Kasumi-1 (cell line): ENCODE results near the gene ST3GAL2.
"Not testable (repeated sequence)": the region's sequence is repeated elsewhere in the genome, so short reads cannot be mapped to it uniquely, and the experiment has no call there.

Source experiments
- DNase-seq, 2 experiments: peaks; one replicate each; lab custom pipeline; 2025; lab: John Stamatoyannopoulos, UW

Gene ST3GAL2

GRCh38 chr16:70467608-70468007 is 28.7 kb upstream of the ST3GAL2 start:
- no peak for DNase-seq

DNA sequence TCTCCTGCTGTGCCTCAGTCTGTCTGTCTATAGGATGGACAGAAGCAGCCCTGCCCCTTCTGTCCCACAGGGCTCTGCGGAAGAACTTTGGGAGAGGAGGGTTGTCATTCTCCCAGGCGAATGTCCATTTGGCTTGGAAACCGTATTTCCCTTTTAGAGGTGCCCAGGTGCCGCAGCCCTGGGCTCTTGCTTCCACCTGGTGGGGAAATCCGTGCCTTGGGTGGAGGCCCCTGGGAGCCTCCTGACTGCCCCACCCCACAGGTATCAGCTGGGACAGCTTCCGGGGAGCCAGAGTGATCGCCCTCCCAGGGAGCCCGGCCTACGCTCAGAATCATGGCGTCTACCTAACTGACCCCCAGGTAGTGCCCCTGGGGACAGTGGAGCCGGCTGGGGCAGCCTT is 28.2 kb upstream of the ST3GAL2 start:
- no peak for DNase-seq

- no peak for DNase-seq
These were observed 27.8 kb upstream of the ST3GAL2 start for GRCh38 chr16:70466805-70467076.

DNA sequence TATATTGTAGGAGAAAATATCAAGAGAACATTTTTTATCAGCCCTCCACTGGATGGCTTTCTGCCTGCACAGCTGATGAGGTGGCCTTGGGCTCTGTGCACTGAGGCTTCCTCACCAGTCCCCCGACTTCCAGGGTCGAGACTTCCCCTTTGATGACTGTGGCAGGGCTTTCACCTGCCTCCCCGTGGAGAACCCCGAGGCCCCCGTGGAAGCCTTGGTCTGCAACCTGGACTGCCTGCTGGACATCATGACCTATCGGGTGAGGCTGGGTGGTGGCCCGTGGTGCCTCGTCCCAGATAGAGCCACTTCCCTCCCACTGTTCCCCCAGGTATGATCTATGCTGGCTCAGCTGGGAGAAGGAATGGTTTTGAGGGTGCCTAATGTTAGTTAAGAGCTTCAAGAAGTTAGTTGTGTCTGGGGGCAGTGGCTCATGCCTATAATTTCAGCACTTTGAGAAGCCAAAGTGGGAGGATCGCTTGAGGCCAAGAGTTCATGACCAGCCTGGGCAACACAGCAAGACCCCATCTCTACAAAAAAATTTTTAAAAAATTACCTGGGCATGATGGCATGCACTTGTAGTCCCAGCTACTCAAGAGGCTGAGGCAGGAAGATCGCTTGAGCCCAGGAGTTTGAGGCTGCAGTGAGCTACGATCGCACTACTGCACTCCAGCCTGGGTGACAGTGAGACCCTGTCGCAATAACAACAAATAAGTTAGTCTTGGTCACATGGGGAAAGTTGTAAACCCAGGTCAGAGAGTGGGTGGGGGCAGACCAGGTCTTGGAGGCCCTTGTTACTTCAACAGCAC is 27.3 kb upstream of the ST3GAL2 start:
- DNase-seq, result no peak

- DNase-seq, result no peak
These were observed 24.3 kb upstream of the ST3GAL2 start for GRCh38 chr16:70463235-70463634.

DNA sequence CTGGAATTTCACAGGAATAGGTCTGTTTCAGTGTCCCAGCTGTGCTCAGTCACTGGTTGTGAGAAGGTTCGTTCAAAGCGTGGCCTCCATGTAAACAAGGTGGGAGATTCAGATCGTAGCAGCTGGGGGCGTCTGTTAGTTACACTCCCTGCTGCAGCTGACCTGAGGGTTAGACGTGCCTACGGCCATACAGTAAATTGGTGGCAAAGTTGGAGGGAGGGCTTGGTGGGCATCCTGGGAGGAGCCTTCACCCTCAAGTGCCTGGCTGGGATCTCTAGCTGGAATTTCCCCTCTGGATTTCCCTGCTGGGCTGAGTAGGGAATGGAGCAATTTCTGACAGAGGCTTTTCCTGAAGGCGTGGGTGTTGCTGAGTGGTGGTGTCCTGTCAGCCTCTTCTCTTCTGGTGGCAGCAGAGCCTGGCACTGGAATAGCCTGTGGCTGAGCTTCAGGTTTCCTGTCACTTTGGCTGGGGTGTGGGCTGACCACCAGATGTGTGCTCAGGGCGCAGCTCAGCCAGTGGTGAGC is 21.9 kb upstream of the ST3GAL2 start:
- peak; percentile 10 to 13 for DNase-seq

DNA sequence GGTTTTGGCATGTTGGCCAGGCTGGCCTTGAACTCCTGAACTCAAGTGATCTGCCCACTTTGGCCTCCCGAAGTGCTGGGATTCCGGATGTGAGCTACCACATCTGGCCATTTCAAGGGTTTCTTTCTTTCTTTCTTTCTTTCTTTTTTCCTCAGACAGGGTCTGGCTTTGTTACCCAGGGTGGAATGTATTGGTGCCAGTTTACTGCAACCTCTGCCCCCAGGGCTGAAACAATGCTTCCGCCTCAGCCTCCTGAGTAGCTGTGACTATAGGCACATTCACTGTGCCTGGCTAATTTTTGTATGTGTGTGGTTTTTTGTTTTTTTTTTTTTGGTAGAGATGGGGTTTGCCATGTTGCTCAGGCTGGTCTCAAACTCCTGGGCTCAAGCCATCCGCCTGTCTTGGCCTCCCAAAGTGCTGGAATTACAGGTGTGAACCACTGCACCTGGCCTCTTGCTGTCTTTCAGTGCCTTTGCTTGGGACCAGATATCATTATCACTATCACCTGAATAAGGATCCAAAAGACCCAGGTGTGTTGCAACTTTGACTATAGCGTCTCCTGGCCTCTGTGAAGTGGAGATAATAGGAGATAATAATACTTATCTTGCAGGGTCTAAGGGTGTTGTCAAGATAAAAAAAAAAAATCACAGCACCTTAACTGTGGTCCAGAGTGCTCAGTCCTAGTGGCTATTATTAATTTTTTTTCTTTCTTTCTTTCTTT is 18.7 kb upstream of the ST3GAL2 start:
- no peak for DNase-seq

GRCh38 chr16:70455910-70456309 is 17.0 kb upstream of the ST3GAL2 start:
- no peak for DNase-seq

DNA sequence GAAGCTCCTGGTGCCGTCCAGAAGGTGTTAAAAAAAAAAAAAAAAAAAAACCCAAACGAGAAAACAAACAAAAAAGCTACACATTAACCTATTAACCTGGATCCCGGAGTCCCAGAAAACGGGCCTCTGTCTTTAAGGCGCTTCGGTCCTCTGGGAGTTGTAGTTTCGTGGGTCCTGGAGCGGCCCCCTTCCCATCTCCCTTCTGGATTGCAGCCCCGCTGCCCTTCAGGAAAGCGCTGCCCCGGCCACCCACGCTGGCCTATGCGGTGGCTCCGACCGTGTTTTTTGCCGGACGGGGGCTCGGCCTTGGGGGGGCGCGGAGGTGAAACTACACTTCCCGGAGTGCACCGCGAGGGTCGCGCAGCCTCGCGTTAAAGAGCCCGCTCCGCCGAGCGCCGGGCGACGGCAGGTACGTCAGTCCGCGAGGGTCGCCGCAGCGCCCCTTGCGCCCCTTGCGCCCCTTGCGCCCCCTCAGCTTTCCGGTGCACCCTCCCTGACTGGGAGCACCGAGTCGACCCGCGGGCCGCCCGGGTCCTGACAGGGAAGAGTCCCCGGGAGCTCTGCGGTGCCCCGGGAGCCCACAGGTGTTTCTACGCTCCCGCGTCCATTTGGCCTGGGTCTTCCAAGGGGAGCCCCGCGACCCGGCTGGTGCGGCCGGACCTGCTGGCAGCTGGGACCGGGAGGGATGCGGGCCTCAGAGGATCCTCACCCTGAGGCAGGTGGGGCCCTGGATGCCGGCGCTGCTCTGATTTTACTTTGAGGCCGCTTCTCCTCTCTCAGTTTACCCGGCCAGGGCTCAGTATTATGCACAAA is 15.5 kb upstream of the ST3GAL2 start, which contains the start of gene FCSK:
TSS of gene FCSK (plus strand) at position 374 of the 813 bp plus-strand sequence. CDS start 8,596 bp downstream, outside the sequence.
- peak; percentile 67 to 79 for DNase-seq

- no peak for DNase-seq
These were observed 15.0 kb upstream of the ST3GAL2 start for GRCh38 chr16:70453892-70454221.

DNA sequence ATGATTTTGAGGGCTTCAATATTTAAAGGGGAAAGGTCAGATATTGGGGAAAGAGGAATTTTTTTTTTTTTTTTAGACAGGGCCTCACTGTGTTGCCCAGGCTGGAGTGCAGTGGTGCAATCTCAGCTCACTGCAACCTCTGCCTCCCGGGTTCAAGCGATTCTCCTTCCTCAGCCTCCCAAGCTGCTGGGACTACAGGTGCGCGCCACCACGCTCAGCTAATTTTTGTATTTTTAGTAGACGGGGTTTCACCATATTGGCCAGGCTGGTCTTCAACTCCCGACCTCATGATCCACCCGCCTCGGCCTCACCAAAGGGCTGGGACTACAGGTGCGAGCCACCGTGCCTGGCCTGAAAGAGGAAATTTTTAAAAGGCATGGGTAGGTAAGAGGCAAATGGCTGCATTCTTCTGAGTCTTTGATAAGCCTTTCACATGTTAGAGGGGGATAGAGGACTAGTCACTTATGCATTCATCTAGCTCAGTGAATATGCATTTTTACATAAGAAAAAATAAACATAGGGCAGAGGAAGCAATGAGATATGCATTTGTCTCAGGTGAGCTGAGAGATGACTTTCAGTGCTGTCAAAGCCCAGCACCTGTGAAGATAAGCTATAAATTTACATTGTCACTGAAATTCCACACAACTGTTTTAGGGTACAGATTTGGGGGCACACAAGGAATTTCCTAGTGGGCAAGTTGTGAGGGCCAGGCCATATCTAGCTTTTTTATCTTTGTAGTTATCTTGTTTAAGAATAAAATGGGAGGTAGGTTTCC is 14.4 kb upstream of the ST3GAL2 start:
- DNase-seq, result no peak

DNA sequence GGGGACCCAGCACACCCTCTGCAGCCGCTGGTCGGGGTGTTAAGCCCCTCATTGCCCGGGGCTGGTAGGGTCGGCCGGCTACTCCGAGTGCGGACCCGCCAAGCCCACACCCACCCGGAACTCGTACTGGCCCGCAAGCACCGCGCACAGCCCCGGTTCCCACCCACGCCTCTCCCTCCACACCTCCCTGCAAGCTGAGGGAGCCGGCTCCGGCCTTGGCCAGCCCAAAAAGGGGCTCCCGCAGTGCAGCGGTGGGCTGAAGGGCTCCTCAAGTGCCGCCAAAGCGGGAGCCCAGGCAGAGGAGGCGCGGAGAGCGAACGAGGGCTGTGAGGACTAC is 12.1 kb upstream of the ST3GAL2 start:
- DNase-seq, result not testable (repeated sequence)

DNA sequence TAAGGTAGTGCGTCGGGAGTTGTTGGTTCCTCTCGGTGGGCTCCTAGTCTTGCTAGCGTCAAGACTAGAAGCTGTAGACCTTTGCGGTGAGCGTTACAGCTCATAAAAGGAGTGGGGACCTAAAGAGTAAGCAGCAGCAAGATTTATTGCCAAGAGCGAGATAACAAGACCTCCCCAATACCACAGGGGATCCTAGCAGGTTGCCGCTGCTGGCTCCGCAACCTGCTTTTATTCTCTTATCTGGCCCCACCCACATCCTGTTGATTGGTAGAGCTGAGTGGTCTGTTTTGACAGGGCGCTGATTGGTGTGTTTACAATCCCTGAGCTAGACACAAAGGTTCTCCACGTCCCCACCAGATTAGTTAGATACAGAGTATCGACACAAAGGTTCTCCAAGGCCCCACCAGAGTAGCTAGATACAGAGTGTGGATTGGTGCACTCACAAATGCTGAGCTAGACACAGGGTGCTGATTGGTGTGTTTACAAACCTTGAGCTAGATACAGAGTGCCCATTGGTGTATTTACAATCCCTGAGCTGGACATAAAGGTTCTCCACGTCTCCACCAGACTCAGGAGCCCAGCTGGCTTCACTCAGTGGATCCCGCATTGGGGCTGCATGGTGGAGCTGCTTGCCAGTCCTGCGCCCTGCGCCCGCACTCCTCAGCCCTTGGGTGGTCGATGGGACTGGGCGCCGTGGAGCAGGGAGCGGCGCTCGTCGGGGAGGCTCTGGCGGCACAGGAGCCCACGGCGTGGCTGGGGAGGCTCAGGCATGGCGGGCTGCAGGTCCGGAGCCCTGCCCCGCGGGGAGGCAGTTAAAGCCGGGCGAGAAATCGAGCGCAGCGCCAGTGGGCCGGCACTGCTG is 11.5 kb upstream of the ST3GAL2 start:
- not testable (repeated sequence) for DNase-seq

DNA sequence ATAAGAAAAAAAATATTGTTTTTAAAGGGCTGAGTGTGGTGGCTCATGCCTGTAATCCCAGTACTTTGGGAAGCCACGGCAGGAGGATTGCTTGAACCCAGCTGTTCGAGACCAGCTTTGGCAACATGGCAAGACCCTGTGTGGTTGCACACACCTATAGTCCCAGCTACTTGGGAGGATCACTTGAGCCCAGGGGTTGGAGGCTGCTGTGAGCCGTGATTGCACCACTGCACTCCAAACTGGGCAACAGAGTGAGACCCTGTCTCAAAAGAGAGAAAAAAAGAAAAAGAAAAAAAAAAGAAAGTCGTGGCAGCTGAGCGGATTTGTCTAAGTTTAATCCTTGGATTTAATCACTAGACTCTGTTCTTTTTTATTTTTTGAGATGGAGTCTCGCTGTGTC is 9.2 kb upstream of the ST3GAL2 start:
- DNase-seq, result no peak

DNA sequence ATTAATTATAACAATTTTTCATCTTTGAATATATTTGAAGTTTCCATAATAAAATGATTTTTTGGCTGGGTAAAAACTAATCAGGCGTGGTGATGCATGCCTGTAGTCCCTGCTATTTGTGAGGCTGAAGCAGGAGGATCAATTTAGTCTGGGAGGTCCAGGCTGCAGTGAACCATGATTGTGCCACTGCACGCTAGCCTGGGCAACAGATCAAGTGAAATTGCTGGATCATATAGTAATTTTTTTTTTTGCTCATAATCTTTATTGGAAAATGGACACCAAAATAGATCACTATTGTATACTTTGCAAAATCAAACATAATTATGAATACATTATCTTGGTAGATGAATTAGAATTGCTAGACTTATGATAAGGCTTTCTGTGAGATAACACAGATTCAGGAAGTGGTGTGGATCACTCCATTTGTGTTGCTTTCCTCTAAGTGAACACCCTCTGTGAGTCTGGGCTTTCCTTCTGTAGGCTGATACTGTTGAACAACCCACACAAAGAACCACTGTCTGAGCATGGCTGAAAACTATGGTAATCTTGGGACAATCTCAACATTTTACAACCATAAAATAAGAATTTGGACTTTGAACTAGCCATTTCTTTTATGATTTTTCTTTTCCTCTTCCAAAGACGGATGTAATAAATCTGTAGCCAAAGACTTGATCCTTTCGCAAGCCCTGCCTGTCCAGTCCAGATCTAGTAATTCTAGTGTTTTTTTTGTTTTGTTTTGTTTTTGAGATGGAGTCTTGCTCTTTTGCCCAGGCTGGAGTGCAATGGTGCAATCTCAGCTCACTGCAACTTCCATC is 5.6 kb upstream of the ST3GAL2 start:
- no peak for DNase-seq

GRCh38 chr16:70442344-70442743 is 3.4 kb upstream of the ST3GAL2 start:
- no peak for DNase-seq

- DNase-seq, result no peak
These were observed 2.6 kb upstream of the ST3GAL2 start for GRCh38 chr16:70441406-70441990.

- DNase-seq, result no peak
These were observed 1.3 kb upstream of the ST3GAL2 start for GRCh38 chr16:70440009-70440692.

DNA sequence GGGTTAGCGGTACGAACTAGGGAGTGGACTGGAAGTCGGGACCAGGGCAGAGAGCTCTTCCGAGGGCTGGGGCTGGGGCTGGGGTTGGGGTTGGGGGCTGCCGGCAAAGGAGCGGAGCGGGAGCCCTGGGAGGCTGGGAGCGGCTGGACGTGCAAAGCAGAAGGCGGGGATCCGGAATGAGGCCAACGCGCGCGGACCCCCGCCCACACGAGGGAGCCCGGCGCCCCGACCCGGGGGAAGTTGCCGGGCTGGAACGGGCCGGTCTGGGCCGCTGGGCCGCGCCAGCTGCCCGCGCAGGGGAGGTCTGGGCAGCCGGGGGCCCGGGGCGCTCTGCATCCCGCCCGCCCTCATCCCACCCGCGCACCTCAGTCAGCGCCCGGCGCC is 323 bp downstream of the ST3GAL2 start:
- no peak for DNase-seq
